ENCODE results near the gene ARHGEF17. TPM values are rescaled to one million over a fixed set of nuclear protein-coding genes. Genes with fewer than 3 reads are reported as not detected.

The ARHGEF17 gene
- total and polyA plus RNA-seq, 2 of the 13 experiments (the other 11 are each of a cell fraction or from before 2014, with no cell fraction given) = 10.7 to 28.8 TPM

DNA sequence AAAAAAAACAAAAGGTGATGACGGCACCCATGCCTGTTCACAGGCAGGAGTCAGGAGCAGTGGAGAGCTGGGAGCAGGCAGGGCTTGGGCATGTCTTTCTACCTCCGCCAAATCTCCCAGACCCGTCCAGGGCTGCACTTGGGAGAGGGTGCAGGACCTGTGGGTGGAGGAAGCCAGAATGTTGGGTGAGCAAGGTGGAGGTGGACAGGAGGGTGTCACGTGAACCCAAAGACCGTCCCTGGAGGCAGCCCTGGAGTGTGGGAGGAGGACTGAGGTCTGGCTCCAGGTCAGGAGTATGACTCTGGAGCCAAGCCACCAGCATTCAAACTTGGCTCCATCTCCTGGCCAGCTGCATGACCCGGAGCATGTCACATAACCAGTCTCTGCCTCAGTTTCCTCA is 41.6 kb downstream of the ARHGEF17 start:
- Histone ChIP-seq H3K9me3 (ENCODE audit: low read length) (no peaks in the 10 kb centered on the region), H3K9ac (ENCODE audit: insufficient read depth, low read depth, low read length) (no peak overlapping the region), H3K79me2 (ENCODE audit: insufficient read depth, low read length) (peaks cover 3% of the 10 kb centered on the region), H3K36me3 (replicated peaks in 1 of 2; ENCODE audit: control insufficient read depth in 1 of 2, insufficient read depth in 2 of 2, low read length in 2 of 2) (peaks cover 15 to 29% of the 10 kb centered on the region in 2 experiments; a peak in 4 of 5 replicates), H3K4me2 (ENCODE audit: low read depth, low read length) (no peak overlapping the region), H3K27ac (ENCODE audit: extremely low read length, insufficient read depth, low read length) (no peak overlapping the region), H2AFZ (ENCODE audit: low read length) (no peak overlapping the region), H3K27me3 (ENCODE audit: control insufficient read depth in 1 of 2, insufficient read depth in 2 of 2, low read length in 2 of 2) (no peaks in the 10 kb centered on the region), H3K4me1 (ENCODE audit: insufficient read depth, low read length) (peaks cover 33% of the 10 kb centered on the region), H3K4me3 (replicated peaks in 1 of 3; ENCODE audit: insufficient read depth in 1 of 3, low read depth in 2 of 3, low read length in 3 of 3) (no peak overlapping the region), H4K20me1 (ENCODE audit: insufficient read depth, low read length) (peaks cover 18% of the 10 kb centered on the region; the same call in 1 of the 2 replicates)
- DNase-seq (ENCODE audit: low spot score) (no peak), ATAC-seq (no peak), FAIRE-seq (no peak)
- no peak for TF ChIP-seq MED13 (CRISPR knock-in tag; IDR thresholded peaks at IDR 0.05)
- TF ChIP-seq ZNF605 (CRISPR knock-in tag; IDR thresholded peaks at IDR 0.05) = no peak
- no peak for TF ChIP-seq ZNF672 (CRISPR knock-in tag; IDR thresholded peaks at IDR 0.05)
- TF ChIP-seq, protein P1, sequence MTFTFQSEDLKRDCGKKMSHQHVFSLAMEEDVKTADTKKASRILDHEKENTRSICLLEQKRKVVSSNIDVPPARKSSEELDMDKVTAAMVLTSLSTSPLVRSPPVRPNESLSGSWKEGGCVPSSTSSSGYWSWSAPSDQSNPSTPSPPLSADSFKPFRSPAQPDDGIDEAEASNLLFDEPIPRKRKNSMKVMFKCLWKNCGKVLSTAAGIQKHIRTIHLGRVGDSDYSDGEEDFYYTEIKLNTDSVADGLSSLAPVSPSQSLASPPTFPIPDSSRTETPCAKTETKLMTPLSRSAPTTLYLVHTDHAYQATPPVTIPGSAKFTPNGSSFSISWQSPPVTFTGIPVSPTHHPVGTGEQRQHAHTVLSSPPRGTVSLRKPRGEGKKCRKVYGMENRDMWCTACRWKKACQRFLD (CRISPR knock-in tag; IDR thresholded peaks at IDR 0.05; ENCODE audit: borderline replicate concordance) = no peak
- TF ChIP-seq ZNF235 (CRISPR knock-in tag; IDR thresholded peaks at IDR 0.05; ENCODE audit: borderline replicate concordance) = no peak
- no peak for TF ChIP-seq NPAS2 (CRISPR knock-in tag; IDR thresholded peaks at IDR 0.05; ENCODE audit: borderline replicate concordance)
- no peak for TF ChIP-seq SKI (IDR thresholded peaks at IDR 0.05; ENCODE audit: partially characterized antibody)
- TF ChIP-seq, protein P2, sequence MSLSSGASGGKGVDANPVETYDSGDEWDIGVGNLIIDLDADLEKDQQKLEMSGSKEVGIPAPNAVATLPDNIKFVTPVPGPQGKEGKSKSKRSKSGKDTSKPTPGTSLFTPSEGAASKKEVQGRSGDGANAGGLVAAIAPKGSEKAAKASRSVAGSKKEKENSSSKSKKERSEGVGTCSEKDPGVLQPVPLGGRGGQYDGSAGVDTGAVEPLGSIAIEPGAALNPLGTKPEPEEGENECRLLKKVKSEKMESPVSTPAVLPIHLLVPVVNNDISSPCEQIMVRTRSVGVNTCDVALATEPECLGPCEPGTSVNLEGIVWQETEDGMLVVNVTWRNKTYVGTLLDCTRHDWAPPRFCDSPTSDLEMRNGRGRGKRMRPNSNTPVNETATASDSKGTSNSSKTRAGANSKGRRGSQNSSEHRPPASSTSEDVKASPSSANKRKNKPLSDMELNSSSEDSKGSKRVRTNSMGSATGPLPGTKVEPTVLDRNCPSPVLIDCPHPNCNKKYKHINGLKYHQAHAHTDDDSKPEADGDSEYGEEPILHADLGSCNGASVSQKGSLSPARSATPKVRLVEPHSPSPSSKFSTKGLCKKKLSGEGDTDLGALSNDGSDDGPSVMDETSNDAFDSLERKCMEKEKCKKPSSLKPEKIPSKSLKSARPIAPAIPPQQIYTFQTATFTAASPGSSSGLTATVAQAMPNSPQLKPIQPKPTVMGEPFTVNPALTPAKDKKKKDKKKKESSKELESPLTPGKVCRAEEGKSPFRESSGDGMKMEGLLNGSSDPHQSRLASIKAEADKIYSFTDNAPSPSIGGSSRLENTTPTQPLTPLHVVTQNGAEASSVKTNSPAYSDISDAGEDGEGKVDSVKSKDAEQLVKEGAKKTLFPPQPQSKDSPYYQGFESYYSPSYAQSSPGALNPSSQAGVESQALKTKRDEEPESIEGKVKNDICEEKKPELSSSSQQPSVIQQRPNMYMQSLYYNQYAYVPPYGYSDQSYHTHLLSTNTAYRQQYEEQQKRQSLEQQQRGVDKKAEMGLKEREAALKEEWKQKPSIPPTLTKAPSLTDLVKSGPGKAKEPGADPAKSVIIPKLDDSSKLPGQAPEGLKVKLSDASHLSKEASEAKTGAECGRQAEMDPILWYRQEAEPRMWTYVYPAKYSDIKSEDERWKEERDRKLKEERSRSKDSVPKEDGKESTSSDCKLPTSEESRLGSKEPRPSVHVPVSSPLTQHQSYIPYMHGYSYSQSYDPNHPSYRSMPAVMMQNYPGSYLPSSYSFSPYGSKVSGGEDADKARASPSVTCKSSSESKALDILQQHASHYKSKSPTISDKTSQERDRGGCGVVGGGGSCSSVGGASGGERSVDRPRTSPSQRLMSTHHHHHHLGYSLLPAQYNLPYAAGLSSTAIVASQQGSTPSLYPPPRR (CRISPR knock-in tag; IDR thresholded peaks at IDR 0.05; ENCODE audit: borderline replicate concordance) = no peak
- no peak for TF ChIP-seq RBFOX2 (IDR thresholded peaks at IDR 0.05; ENCODE audit: low read depth, low read length)
- no peak for TF ChIP-seq SCMH1 (CRISPR knock-in tag; IDR thresholded peaks at IDR 0.05; ENCODE audit: borderline replicate concordance)
- TF ChIP-seq ZNF296 (CRISPR knock-in tag; conservative IDR thresholded peaks at IDR 0.05) = no peak
- no peak for TF ChIP-seq ASH2L (IDR thresholded peaks at IDR 0.05; ENCODE audit: insufficient read length, low read depth, low read length)
- TF ChIP-seq NONO (IDR thresholded peaks at IDR 0.05) = no peak
- no peak for TF ChIP-seq NONO (CRISPR knock-in tag; conservative IDR thresholded peaks at IDR 0.05)
- TF ChIP-seq, protein P3, sequence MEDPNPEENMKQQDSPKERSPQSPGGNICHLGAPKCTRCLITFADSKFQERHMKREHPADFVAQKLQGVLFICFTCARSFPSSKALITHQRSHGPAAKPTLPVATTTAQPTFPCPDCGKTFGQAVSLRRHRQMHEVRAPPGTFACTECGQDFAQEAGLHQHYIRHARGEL (CRISPR knock-in tag; IDR thresholded peaks at IDR 0.05) = no peak
- TF ChIP-seq ZNF782 (CRISPR knock-in tag; IDR thresholded peaks at IDR 0.05; ENCODE audit: borderline replicate concordance) = no peak
- no peak for TF ChIP-seq TOE1 (CRISPR knock-in tag; IDR thresholded peaks at IDR 0.05)
- no peak for TF ChIP-seq ZNF441 (CRISPR knock-in tag; IDR thresholded peaks at IDR 0.05; ENCODE audit: borderline replicate concordance)
- intact Hi-C loops (cut with micrococcal nuclease; ENCODE audit: unreplicated experiment) (no loop called here), in situ Hi-C loops (cut with HindIII; ENCODE audit: extremely low pct_ligation_motif_present, low pct_unique_long_range_greater_than_20kb) (loop anchor here (5.0 kb wide), 1 partner anchor 43 kb away; no protein-coding TSS in a partner anchor)
- CTCF ChIA-PET (ENCODE audit: low intra/inter-chr PET ratio, low total read pairs) = no interaction called here
- WGBS (ENCODE audit: low lambda C conversion rate) = 96% methylated on average over 6 of the region's 6 CpGs
- POLR2A ChIA-PET = no interaction called here
- BruUV-seq (replicated peaks) = no TSS peak

Measured in HepG2 (cell line).